Activated CD4-positive, CD25-positive, alpha-beta regulatory T cell treated with anti-CD3 and anti-CD28 coated beads, Interleukin-2, amount 50 U/mL, for 24 hours (primary cell): ENCODE results near the gene ZNF57.
"Not testable (repeated sequence)": the region's sequence is repeated elsewhere in the genome, so short reads cannot be mapped to it uniquely, and the experiment has no call there.

Experiments used
- ATAC-seq, 2 donors: fragments of 150-1000 bp; cut with Tn5 transposase; one replicate each; pipeline ENCODE4 v1.10.0; 2021; ENCODE audit warnings: mild to moderate bottlenecking in 1 of 2, moderate library complexity in 1 of 2

ZNF57 gene

GRCh38 chr19:2902590-2903218 lies 2.0 kb downstream of the ZNF57 start:
- ATAC-seq = no peak

GRCh38 chr19:2903326-2903725 lies 2.6 kb downstream of the ZNF57 start:
- ATAC-seq = not testable (repeated sequence)

- no peak for ATAC-seq
These were observed 5.3 kb downstream of the ZNF57 start for GRCh38 chr19:2905918-2906519.

- no peak for ATAC-seq
These were observed 6.0 kb downstream of the ZNF57 start for GRCh38 chr19:2906631-2907195.

- ATAC-seq = peak in 1 of 2 donors; percentile 43
These were observed 11.6 kb downstream of the ZNF57 start for GRCh38 chr19:2912306-2912705.

- ATAC-seq = no peak
These were observed 16.8 kb downstream of the ZNF57 start for GRCh38 chr19:2917275-2918184.

GRCh38 chr19:2922987-2923386 lies 22.3 kb downstream of the ZNF57 start:
- no peak for ATAC-seq

- no peak for ATAC-seq
These were observed 22.8 kb downstream of the ZNF57 start for GRCh38 chr19:2923510-2923909.

- ATAC-seq = no peak
These were observed 25.8 kb downstream of the ZNF57 start for GRCh38 chr19:2926341-2927031.

GRCh38 chr19:2927032-2927430 lies 26.3 kb downstream of the ZNF57 start:
- no peak for ATAC-seq

GRCh38 chr19:2933490-2933910 lies 32.8 kb downstream of the ZNF57 start:
- ATAC-seq = no peak

- ATAC-seq = not testable (repeated sequence)
These were observed 35.1 kb downstream of the ZNF57 start for GRCh38 chr19:2935863-2936262.

- no peak for ATAC-seq
These were observed 42.4 kb downstream of the ZNF57 start for GRCh38 chr19:2942928-2943640.

GRCh38 chr19:2944403-2944774 lies 43.7 kb downstream of the ZNF57 start:
- ATAC-seq = no peak

- ATAC-seq = peak; percentile 99
These were observed 44.2 kb downstream of the ZNF57 start, which contains the start of gene ZNF77 for GRCh38 chr19:2944775-2945574. ZNF77 (minus strand) TSS chr19:2944971; CDS start chr19:2944840, 131 bp downstream.

- no peak for ATAC-seq
These were observed 45.0 kb downstream of the ZNF57 start for GRCh38 chr19:2945575-2946184.

- peak in 1 of 2 donors; percentile 0 for ATAC-seq
These were observed 49.2 kb downstream of the ZNF57 start for GRCh38 chr19:2949939-2950285.

GRCh38 chr19:2950286-2951124 lies 49.8 kb downstream of the ZNF57 start:
- peak; percentile 98 to 99 for ATAC-seq

GRCh38 chr19:2952953-2953481 lies 52.3 kb downstream of the ZNF57 start:
- ATAC-seq = no peak
